Lung microvascular endothelial cell (primary cell): ENCODE data around the gene PDAP1. TPM values are rescaled to one million over a fixed set of nuclear protein-coding genes. Genes with fewer than 3 reads are reported as not detected.
A peak's percentile ranks its signal among the peaks of the same experiment; 100 is the strongest.
"Not testable (repeated sequence)": the region's sequence is repeated elsewhere in the genome, so short reads cannot be mapped to it uniquely, and the experiment has no call there.

Source experiments
- DNase-seq, 2 donors: peaks; one replicate each; pipeline versions ENCODE4 v3.0.0 to v3.0.0-alpha.2; 2010; ENCODE audit warnings: low read depth in 2 of 2
- total RNA-seq: library from RNA; depleted of rRNA; stranded (reverse); fragments of >200 nt; gene quantifications from 2 replicates; pipeline ENCODE4 v1.2.1, GENCODE V29; 2014

PDAP1 gene
- total RNA-seq, 1 donor from 2014 or later: 17.9 TPM

DNA sequence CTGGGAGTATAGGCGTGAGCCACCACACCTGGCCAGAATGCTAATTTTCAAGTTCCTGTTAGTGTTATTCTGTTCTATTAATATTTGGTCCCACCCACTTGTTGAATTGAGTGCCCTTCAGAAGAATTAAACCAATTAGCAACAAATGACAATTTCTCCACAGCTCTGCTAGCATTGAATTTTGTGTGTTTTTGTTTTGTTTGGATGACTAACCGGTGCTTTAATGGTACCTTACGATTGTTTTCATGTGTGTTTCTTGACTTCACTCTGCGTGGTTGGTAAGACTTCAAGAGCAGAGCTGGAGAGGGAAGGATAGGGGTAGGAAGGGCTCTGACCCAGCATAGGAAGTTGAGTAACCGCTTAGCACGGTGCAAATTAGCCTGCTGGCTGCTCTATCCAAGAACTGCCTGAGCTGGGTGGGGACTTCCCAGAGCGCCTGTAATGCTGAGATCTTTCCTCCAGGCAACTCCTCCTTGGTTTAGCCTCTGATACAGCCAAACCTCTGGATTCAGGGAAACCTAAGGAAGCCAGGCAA, 29.3 kb downstream of the PDAP1 start:
- peak; percentile 71 to 99 for DNase-seq

DNA sequence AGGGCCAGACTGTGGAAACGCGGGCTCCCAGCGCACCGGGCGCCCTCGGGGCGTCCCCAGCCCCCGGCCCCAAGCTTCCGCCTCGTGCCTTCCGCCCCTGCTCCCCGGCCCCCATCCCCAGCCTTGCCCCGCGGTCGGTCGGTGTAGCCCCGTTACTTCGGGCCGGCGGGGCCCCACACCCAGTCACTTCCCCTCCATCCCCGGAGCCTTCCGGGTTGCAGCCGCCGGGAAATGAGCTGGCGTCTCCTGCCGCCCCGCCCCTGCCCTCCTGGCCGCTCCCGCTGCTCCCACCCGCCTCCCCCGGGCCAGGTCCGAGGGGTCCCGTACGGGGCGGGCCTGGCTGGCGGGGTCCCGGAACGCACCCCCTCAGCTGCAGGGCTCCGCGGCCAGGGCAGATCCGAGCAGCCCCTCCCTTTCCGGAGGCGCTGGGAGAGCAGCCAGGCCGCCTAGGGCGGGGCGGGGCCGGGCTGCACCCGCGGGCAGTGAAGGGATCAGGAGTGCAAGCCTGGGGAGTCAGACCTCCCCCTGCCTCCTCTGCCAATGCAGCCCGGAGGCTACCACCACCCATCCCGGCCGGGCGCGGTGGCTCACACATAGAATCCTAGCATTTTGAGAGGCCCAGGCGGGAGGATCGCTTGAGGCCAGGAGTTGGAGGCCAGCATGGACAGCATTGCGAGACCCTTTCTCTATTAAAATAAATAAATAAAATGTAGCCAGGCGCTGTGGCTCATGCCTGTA, 33.2 kb downstream of the PDAP1 start:
- peak; percentile 75 to 83 for DNase-seq

- peak; percentile 77 to 79 for DNase-seq
Measured at GRCh38 chr7:99374111-99375064, 34.0 kb downstream of the PDAP1 start, which contains the start of gene ARPC1B. TSS of gene ARPC1B (plus strand) at chr7:99374730. CDS start at chr7:99385715, 10,985 bp downstream.

- no peak for DNase-seq
Measured at GRCh38 chr7:99373091-99374066, 35.0 kb downstream of the PDAP1 start.

DNA sequence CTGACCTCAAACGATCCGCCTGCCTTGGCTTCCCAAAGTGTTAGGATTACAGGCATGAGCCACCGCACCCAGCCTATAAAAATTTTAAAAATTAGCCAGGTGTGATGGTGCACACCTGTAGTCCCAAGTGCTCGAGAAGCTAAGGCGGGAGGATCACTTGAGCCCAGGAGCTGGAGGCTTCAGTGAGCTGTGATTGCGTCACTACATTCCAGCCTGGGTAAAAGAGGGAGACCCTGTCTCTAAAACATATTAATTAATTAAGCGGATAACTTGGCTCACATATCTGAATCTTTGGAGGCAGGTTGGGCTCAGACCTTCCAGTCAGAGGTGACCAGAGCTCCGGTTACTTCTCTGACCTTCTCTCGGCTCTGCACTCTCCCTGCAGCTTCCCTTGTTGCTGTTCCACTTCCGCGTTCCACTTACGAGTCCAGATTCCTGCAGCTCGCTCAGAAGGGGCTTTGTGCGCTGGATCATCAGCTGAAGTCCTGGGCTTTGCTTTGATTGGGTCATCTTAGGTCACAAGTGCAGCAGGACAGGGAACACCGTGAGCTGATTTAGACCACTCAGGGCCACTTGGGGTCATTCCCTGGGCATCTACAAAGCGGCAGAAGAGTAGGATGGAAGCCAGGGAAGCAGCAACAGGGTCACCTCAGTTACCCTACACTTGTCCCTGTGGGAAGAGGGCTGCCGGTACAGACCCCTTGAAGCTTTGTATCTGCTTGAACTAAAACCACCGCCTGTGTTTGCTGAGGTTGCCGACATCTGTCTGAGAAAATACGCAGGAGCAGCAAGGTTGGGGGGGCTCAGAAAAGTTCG, 35.9 kb downstream of the PDAP1 start:
- peak in 1 of 2 donors; percentile 52 for DNase-seq

- DNase-seq: no peak
Measured at GRCh38 chr7:99371376-99371920, 36.9 kb downstream of the PDAP1 start.

DNA sequence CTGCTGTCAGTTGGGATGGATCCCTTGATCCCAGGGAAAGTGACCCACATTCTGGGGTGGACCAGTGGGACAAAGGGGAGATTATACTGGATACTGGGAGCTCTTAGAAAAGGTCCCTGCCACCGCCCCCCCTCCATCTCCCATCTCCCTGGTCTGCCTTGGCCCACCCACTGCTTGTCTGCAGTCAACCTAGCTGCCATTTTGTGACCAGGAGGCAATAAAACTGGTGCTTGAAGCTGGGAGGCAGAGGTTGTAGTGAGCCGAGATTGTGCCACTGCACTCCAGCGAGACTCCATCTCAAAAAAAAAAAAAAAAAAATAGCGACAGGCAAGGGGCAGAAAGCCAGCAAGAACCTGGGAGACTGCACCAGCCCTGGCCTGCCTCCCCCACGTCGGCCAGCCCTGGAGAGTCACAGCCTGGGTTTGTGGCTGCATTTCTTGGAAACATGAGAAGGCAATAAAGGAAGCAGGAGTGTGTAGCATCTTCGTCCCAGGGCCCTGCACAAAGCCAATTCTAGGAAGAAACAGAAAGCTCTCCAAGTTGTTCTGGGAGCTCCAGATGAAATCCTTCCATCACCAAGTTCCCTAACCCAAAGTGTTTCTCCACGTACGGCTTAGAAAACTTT, 38.5 kb downstream of the PDAP1 start:
- no peak for DNase-seq

DNA sequence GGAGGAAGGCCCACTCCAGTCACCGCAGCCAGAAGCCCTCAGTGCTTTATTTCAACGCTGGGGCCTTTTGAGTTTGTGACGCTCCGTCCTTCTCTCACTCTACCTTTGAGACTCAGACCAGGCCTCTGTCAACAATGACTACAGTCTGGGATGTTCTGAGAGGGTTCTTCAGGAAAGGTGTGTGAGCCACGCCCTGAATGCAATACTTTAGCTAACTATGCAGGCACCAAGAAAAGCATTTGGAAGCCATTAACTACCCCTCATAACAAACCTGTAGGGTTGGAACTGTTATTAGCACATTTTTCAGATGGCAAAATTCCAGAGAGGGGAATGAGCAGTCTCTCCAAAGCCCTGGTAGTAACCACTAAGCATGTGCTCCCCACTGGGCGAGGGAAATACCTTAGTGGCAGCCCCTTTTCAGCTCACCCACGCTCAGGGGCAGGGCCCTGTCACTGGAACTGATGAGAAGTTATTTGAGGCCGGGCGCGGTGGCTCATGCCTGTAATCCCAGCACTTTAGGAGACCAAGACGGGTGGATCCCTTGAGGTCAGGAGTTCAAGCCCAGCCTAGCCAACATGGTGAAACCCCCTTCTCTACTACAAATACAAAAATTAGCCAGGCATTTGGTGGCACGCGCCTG, 39.5 kb downstream of the PDAP1 start:
- DNase-seq: no peak

- DNase-seq: no peak
Measured at GRCh38 chr7:99366646-99367045, 41.8 kb downstream of the PDAP1 start.

- DNase-seq: peak; percentile 35 to 58
Measured at GRCh38 chr7:99365318-99366141, 42.9 kb downstream of the PDAP1 start.

- DNase-seq: no peak
Measured at GRCh38 chr7:99363286-99363685, 45.1 kb downstream of the PDAP1 start.

DNA sequence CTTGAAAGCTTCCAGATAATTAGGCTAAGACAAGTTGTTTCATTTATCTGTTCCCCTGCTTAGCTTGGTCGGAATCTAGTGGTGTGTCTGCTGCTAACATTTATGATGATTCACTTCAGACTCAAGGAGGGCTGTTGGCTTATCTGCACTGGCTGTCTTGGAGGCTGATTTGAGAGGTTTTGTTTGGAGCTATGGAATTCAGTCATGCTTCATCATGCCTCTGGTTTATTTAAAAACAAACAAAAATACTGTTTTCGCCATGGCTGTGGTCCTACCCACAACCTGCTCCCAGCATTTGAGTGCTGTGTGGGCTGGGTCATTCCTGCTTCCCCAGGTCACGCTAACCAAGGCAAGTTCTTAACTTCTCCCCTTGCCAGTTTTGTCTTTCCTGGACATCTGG, 45.6 kb downstream of the PDAP1 start:
- peak in 1 of 2 donors; percentile 16 for DNase-seq

DNA sequence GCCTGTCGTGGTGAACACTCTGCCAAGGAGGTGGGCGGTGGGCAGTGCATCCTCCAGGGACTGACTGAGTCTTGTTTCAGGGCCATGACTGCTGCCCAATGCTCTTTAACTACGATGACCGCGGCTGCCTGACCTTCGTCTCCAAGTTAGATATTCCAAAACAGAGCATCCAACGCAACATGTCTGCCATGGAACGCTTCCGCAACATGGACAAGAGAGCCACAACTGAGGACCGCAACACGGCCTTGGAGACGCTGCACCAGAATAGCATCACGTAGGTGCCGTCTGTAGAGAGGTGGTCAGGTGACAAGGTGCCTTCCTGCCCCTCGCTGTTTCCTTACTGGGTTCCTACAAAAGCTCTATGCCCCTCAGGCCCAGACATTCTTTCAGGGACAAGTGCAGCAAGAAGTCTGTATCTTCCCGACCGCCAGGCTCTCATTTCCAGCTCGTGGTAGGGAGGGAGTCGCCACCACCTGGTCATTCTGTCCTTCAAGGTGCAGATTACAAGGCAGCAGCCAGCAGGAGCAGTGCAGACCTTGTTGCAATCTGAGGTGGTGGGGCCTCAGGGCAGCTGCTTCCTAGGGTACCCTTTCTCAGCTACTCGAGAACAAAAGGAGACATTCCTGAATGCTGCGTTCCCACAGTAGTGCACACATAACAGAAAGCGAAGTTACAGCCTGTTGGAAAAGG, 48.8 kb downstream of the PDAP1 start:
- DNase-seq: no peak

DNA sequence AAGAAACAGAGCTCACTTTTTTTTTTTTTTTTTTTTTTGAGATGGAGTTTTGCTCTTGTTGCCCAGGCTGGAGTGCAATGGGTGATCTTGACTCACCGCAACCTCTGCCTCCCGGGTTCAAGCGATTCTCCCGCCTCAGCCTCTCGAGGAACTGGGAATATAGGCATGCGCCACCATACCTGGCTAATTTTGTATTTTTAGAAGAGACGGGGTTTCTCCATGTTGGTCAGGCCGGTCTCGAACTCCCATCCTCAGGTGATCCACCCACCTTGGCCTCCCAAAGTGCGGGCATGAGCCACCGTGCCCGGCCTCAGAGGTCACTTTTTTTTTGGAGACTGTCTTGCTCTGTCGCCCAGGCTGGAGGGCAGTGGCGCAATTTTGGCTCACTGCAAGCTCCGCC, 49.9 kb downstream of the PDAP1 start:
- DNase-seq: not testable (repeated sequence)

DNA sequence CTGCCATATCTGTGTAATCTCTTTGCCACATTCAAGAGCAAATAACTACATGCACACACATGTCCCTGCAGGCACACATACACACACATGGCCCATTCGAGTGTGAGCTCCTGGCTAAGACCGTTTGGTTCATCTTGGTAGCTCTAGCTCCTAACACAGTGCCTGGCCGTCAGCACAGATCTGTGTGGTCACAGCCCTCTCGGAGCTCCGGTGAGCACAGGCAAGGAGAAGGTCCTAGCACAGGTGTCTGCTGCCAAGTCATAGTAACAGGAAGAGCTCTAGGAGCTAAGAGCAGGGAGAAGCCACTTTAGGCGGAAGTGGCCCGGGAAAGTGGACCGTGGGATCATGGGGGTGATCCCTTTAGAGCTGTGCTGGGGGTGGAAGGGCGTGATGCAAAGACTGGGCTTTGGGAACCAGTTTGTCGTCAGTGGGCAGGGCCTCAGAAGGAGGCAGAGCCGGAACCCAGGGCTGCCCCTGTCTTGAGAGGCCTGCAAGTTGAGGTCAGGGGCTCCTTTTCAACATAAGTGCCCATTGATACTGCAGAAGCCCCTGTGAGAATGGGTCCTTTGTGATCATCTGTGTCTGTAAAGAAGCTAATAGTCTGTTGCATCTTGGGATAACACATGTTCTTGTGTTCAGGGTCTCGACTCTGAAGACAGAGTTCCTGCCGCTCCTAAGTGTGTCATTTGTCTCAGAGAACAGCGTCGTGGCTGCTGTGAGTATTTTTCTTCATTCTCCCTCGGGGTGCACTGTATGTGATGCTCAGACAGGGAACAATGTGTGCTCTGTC, 50.5 kb downstream of the PDAP1 start:
- no peak for DNase-seq

- no peak for DNase-seq
Measured at GRCh38 chr7:99355098-99355497, 53.3 kb downstream of the PDAP1 start.
